ENCODE results near the gene NXF1. TPM values are rescaled to one million over a fixed set of nuclear protein-coding genes. Genes with fewer than 3 reads are reported as not detected.

The NXF1 gene
- total RNA-seq, 4 donors from 2014 or later, result 27.2 to 47.1 (median 46.1) TPM

- Histone ChIP-seq H3K27me3 (no peaks in the 10 kb centered on the region), H3K4me3 (peak overlapping the region; percentile 69 to 95 (median 78)), H3K27ac (peak overlapping the region; percentile 91 to 98 (median 94)), H3K4me1 (peaks cover 24 to 28% of the 10 kb centered on the region in 2 donors), H3K9me3 (no peaks in the 10 kb centered on the region), H3K36me3 (peaks cover 0 to 43% of the 10 kb centered on the region in 2 donors)
- intact Hi-C loops (cut with DNase I; ENCODE audit: low total_unique reads) (loop anchor here (1.0 to 2.0 kb wide), 3 partner anchors 17 to 77 kb away; partner anchors contain the start of gene TMEM179B), in situ Hi-C loops (cut with MboI; ENCODE audit: low sequenced_read_pairs in 4 of 4) (no loop called here)
- TF ChIP-seq POLR2A (IDR thresholded peaks at IDR 0.05) (no peak), CTCF (IDR thresholded peaks at IDR 0.05 in 4 of 5, conservative IDR thresholded peaks at IDR 0.05 in 1 of 5) (no peak)
- DNase-seq (no peak), ATAC-seq (peak; percentile 7 to 23)
Measured at GRCh38 chr11:62804310-62805075, 747 bp downstream of the NXF1 start.

- DNase-seq (no peak), ATAC-seq (no peak)
- intact Hi-C loops (cut with DNase I; ENCODE audit: low total_unique reads) (no loop called here), in situ Hi-C loops (cut with MboI; ENCODE audit: low sequenced_read_pairs in 4 of 4) (no loop called here)
- Histone ChIP-seq H3K36me3 (peaks cover 0 to 77% of the 10 kb centered on the region in 2 donors), H3K9me3 (no peaks in the 10 kb centered on the region), H3K27me3 (no peaks in the 10 kb centered on the region), H3K4me3 (no peak overlapping the region), H3K4me1 (peaks cover 12 to 15% of the 10 kb centered on the region in 2 donors), H3K27ac (no peak overlapping the region)
- TF ChIP-seq POLR2A (IDR thresholded peaks at IDR 0.05) (no peak), CTCF (IDR thresholded peaks at IDR 0.05 in 4 of 5, conservative IDR thresholded peaks at IDR 0.05 in 1 of 5) (no peak)
Measured at GRCh38 chr11:62801071-62801470, 4.2 kb downstream of the NXF1 start.

GRCh38 chr11:62799486-62799885 is 5.8 kb downstream of the NXF1 start:
- TF ChIP-seq CTCF (IDR thresholded peaks at IDR 0.05 in 4 of 5, conservative IDR thresholded peaks at IDR 0.05 in 1 of 5) (no peak), POLR2A (IDR thresholded peaks at IDR 0.05) (no peak)
- Histone ChIP-seq H3K27ac (peak overlapping the region in 1 of 4 donors; percentile 10), H3K4me3 (no peak overlapping the region), H3K27me3 (no peaks in the 10 kb centered on the region), H3K36me3 (peaks cover 3 to 93% of the 10 kb centered on the region in 2 donors), H3K4me1 (peaks cover 7 to 12% of the 10 kb centered on the region in 2 donors), H3K9me3 (no peaks in the 10 kb centered on the region)
- intact Hi-C loops (cut with DNase I; ENCODE audit: low total_unique reads) (no loop called here), in situ Hi-C loops (cut with MboI; ENCODE audit: low sequenced_read_pairs in 4 of 4) (no loop called here)
- no peak for DNase-seq
- no peak for ATAC-seq

- Histone ChIP-seq H3K36me3 (peaks cover 3 to 93% of the 10 kb centered on the region in 2 donors), H3K27me3 (no peaks in the 10 kb centered on the region), H3K27ac (no peak overlapping the region), H3K9me3 (no peaks in the 10 kb centered on the region), H3K4me3 (no peak overlapping the region), H3K4me1 (peaks cover 11 to 12% of the 10 kb centered on the region in 2 donors)
- no peak for TF ChIP-seq CTCF (IDR thresholded peaks at IDR 0.05 in 4 of 5, conservative IDR thresholded peaks at IDR 0.05 in 1 of 5)
- TF ChIP-seq POLR2A (IDR thresholded peaks at IDR 0.05), result no peak
- DNase-seq (no peak), ATAC-seq (no peak)
- in situ Hi-C loops (cut with MboI; ENCODE audit: low sequenced_read_pairs in 4 of 4) (no loop called here), intact Hi-C loops (cut with DNase I; ENCODE audit: low total_unique reads) (no loop called here)
Measured at GRCh38 chr11:62796281-62796680, 9.0 kb downstream of the NXF1 start.

Data from gastrocnemius medialis (tissue), 4 donors.